Suppressor macrophage treated with lipopolysaccharide for 1 hour (primary cell): ENCODE measurements around the gene GPSM1.
A peak's percentile ranks its signal among the peaks of the same experiment; 100 is the strongest.
"Not testable (repeated sequence)": the region's sequence is repeated elsewhere in the genome, so short reads cannot be mapped to it uniquely, and the experiment has no call there.

Source experiments
- DNase-seq, 3 donors: peaks; one replicate each; pipeline ENCODE4 v3.0.0-alpha.2; 2020 to 2022

Gene GPSM1

GRCh38 chr9:136319955-136320354 is 7.4 kb upstream of the GPSM1 start:
- DNase-seq, result not testable (repeated sequence)

DNA sequence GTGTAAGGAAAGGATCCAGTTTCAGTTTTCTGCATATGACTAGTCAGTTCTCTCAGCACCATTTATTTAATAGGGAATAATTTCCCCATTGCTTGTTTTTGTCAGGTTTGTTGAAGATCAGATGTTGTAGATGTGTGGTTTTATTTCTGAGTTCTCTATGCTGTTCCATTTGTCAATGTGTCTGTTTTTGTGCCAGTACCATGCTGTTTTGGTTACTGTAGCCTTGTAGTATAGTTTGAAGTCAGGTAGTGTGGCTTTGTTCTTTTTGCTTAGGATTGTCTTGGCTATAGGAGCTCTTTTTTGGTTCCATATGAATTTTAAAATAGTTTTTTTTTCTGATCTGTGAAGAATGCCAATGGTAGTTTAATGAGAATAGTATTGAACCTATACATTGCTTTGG is 6.4 kb upstream of the GPSM1 start:
- DNase-seq, result not testable (repeated sequence)

- no peak for DNase-seq
These were observed 5.8 kb upstream of the GPSM1 start for GRCh38 chr9:136321561-136321960.

DNA sequence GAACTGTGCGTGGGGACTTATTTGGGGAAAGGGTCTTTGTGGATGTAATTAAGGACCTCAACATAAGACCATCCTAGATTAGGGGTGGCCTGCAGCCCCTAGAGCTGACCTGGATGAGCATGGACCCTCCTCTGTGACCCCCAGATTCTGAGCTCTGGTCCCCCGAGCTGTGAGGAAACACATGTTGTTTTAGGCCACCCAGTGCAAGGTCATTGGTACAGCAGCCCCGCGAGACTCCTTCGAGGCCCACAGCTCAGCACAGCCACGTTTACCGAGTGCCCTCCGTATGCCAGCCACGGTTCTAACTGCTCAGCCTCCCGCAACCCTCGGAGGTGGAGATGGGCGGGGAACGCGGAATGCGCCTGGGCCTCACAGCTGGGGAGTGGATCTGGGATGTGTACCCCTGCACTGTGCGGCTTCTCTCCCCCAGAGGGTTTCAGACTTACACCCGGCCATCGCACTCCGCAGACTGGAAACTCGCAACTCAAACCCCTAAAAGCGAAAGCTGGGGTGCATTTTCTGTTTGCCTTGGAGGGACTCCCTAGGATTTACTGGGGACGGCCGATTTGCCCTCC is 4.5 kb upstream of the GPSM1 start:
- no peak for DNase-seq

DNA sequence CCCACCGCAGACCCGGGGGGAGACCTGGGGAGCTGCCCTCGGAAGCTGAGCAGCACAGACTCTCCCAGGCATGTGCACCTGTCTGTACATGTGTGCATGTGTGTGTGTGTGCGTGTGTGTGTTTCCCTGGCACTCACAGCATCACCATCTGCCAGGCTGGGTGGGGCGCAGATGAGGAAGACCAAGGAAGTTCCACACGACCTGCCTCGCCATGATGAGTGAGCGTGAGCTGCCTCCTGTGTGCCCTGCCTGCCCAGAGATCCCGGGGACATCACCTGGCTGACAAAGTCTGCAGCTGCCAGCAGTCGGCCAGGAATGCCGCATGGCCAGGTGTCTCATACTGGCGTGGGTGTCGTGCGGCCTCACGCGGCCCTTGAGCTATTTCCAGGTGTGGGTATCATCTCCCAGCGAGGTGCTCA is 4.0 kb upstream of the GPSM1 start:
- DNase-seq, result no peak

GRCh38 chr9:136324501-136325300 is 2.6 kb upstream of the GPSM1 start:
- DNase-seq, result no peak

- DNase-seq, result no peak
These were observed 2.0 kb upstream of the GPSM1 start for GRCh38 chr9:136325358-136325757.

DNA sequence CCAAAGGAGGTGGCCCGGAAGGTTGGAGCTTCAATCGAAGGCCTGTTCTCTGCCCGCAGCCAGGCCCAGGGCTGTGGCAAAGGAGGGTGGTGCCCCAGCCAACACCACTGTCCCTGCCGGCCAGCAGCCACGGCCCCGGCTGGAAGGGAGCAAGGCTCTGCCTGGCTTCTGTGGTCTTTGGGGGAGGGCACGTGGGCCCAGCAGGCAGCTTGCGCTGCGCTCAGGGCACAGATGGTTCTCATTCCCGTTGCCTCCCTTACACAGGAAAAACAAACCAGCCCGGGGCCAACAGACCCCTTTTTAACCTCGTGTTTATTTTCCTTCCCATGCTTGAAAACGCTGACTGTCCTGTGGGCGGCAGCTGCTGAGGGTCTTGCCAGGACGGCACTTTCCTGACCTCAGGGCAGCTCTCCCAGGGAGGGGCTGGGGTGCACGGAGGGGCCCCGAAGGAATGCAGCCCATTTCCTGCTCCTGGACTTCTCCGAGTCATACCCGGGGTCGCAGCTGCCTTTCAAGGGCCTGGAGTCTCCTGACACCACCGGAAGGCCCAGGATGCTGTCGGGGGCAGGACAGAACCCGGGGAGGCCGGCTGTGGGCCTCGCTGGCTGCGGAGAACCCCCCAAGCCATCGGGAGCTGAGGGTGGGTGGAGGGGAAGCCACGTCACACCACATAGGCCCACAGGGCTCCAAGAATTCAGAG is 1.1 kb upstream of the GPSM1 start:
- DNase-seq, result no peak

DNA sequence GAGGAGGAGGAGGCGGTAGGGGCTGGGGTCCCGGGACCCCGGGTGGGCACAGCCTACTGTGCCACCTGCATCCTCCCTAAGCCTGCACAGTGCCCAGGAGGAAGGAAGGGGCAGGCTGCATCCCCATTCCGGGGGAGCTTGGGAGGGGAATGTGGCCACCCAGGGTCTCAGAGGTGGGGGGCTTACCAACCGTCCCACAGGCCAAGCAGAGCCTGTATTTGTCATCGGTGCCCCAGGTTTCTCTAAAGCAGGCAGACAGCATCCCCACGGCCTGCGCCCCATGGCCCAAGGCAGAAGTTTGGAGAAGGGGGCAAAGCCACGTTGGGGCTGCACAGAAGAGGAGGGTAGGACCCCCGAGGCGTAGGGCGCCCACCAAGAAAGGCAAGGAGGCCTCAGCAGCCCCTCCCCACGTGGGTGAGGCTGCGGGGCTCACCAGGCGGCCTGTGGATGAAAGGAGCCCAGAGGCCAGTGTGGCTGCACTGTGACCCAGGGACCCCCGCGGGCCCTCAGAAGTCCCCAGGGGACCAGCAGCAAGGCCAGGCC is 507 bp upstream of the GPSM1 start:
- DNase-seq, result no peak

GRCh38 chr9:136328011-136328621 is 777 bp downstream of the GPSM1 start:
- no peak for DNase-seq

GRCh38 chr9:136328622-136329041 is 1.3 kb downstream of the GPSM1 start:
- peak in 1 of 3 donors; percentile 18 for DNase-seq

DNA sequence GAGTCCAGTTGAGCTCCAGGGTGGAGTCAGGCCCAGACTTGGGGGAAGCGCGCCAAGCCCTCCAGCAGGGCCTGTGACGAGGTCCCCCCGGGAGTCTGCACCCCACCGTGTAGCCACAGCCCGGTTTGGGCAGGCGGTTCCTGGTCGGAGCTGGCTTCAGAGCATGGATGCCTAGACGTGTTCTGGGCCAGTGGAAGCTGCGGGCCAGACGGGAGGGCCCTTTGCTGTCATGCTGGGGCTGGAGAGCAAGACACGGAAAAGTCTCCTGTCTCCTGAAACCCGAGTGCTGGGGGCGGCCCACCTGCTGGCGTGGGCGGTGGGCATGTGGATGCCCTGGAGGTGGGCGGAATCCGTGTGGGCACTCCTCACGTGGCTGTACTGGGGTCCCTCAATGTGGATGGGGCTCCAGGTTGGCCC is 1.9 kb downstream of the GPSM1 start:
- no peak for DNase-seq

GRCh38 chr9:136329636-136330405 is 2.5 kb downstream of the GPSM1 start:
- DNase-seq, result no peak

GRCh38 chr9:136330406-136330990 is 3.2 kb downstream of the GPSM1 start:
- DNase-seq, result no peak

GRCh38 chr9:136331030-136331429 is 3.7 kb downstream of the GPSM1 start:
- DNase-seq, result no peak

DNA sequence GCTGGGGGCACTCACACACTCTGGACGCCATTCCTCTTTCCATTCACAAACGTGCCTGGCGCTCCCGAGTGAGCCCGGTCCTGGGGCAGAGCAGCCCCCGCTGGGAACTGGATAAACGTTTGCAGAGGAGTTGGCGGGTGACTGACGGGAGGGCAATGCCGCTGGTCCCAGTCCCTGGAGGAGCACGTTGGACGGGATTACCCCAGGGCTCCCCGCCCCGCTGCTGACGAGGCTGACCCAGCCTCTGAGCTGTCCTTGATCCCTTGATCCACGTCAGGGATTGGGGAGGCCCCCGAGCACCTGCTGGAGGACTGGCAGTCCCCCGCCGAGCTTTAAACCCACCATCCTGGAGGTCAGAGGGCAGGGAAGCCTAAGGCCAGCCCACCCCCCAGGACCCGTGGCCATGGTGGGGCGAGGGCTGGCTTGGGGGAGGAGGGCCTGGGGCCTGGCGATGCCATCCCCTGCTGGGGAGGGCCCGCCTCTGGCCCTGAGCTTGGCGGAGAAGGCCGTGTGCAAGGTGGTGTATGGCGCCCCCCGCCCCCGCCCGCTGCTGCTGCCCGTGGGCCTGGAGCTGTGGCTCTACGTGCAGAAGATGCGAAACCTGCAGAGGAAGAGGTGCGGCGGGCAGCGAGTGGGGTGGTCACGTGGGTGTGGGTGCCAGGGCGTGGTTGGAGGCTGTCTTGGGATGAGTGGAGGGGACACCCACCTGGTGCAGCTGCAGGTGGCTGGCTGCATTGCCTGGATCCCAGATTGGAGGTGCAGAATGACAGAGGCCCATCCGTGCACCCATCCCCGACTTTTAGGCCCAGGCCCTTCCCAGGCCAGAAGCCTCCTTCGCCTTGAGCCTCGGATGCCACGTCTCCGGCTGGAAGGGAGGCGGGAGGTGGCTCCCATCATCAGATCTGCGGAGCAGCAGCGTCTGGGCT is 4.5 kb downstream of the GPSM1 start:
- DNase-seq, result no peak

DNA sequence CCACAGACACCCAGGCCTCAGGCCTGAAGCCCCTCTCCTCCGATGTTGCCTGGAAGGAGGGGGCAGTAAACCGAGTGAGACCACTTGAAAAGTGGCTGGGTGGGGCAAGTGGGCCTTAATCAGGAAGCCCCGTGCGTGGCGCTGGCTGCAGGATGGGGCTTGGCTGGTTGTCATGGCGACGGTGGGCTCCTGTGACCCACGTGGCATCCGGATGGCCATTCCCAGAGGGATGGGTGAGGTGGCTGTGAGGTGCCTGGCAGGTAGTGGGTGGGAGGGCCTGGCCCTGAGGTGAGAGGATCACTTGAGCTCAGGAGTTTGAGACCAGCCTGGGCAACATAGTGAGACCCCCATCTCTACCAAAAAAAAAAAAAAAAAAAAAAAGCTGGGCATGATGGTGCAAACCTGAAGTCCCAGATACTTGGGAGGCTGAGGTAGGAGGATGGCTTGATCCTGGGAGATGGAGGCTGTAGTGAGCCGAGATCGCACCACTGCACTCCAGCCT is 5.2 kb downstream of the GPSM1 start:
- DNase-seq, result no peak

- no peak for DNase-seq
These were observed 5.7 kb downstream of the GPSM1 start for GRCh38 chr9:136333045-136333444.

DNA sequence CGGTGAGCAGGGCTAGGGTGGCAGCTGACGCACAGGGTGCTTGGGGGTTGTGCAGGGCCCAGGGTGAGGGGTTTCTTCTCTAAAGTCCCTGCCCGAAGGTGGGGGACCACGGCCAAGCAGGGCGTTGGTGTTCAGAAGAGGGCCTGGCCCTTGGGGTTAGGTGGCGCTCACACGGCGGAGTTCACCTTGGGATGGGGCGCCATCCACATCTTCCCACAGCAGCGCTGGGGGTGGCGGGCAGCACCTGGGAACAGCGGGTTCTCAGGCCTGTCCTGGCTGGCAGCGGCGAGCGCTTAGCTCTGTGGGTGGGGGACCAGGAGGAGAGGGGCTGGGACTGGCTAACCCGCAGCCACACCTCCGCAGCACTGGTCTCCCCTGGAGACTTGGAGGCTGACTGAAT is 6.1 kb downstream of the GPSM1 start:
- no peak for DNase-seq

- DNase-seq, result no peak
These were observed 7.2 kb downstream of the GPSM1 start for GRCh38 chr9:136334541-136334940.
